GM21423 (cell line): Measurements from ENCODE around the gene PRRT1B.
"Not testable (repeated sequence)": the region's sequence is repeated elsewhere in the genome, so short reads cannot be mapped to it uniquely, and the experiment has no call there.

Experiments
- ATAC-seq: cut with Tn5 transposase; IDR thresholded peaks from one replicate; pipeline ENCODE4 v1.9.1; 2021; ENCODE audit warnings: mild to moderate bottlenecking, moderate library complexity; ENCODE audit not compliant: unreplicated experiment

Gene PRRT1B

DNA sequence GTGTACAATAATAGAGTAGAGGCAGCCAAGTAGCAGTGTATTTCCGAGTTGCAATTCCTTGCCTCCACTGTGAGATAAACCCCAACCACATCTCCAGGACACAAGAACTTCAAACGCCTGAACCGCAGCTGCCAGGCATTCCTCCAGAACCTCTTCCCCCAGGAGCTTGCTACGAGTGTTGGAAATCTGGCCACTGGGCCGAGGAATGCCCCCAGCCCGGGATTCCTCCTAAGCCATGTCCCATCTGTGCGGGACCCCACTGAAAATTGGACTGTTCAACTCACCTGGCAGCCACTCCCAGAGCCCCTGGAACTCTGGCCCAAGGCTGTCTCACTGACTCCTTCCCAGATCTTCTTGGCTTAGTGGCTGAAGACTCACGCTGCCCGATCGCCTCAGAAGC lies 3.9 kb downstream of the PRRT1B start:
- ATAC-seq = not testable (repeated sequence)

DNA sequence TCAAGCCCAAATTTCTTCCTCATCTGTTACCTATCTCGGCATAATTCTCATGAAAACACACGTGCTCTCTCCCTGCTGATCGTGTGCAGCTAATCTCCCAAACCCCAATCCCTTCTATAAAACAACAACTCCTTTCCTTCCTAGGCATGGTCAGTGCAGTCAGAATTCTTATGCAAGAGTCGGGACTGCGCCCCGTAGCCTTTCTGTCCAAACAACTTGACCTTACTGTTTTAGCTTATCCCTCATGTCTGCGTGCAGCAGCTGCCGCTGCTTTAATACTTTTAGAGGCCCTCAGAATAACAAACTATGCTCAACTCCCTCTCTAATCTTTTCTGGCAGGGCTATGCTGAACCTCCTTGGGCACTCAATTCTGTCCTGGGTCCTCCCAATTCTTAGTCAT lies 5.1 kb downstream of the PRRT1B start:
- not testable (repeated sequence) for ATAC-seq

DNA sequence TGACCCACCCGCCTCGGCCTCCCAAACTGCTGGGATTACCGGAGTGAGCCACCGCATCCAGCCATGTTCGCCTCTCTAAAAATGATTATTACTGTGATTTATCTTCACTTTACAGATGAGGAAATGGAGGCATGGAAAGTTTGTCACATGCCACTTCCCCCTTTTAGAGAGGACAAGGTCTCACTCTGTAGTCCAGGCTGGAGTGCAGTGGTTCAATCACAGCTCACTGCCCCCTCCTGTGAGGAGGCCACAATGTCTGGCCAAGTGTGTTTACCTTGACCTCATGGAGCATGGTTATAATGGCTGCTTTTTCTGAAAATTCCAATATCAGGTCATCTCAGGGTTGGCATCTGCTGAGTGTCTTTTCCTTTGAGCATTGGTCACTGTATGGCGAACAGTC lies 6.7 kb downstream of the PRRT1B start:
- ATAC-seq = no peak

DNA sequence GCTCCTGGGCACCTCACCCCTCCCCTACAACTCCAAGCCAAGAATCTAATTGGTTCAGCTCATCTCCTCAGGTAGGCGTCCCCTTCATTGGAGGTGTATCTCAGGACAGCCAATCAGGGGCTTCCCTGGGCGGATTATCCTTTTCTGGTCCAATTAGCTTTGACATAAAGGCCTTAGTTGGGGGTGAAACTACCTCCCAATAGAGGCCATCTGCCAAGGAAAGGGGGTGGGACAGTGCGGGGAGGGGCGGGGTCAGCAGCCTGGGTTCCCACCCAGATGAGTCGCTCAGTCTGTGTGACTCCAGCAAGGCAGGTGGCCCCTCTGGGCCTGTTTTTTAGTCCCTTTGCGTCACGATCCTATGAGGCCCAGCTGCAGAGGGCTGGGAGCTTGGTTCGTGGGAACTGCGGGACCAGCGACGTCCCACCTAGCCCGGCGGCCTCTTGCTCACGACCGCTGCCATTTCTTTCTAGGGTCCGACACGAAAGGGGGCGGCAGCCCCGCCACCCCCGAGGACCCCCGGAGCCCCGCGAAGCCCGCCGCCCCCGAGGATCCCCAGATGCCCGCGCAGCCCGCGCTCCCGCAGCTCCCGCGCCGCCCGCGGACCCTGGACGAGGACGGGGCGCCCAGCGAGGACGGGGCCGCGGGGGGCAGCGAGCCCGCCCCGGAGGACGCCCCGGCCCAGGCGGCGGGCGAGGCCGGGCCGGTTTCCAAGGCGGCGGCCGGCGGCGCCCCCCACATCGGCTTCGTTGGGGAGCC lies 8.9 kb downstream of the PRRT1B start:
- ATAC-seq = no peak

DNA sequence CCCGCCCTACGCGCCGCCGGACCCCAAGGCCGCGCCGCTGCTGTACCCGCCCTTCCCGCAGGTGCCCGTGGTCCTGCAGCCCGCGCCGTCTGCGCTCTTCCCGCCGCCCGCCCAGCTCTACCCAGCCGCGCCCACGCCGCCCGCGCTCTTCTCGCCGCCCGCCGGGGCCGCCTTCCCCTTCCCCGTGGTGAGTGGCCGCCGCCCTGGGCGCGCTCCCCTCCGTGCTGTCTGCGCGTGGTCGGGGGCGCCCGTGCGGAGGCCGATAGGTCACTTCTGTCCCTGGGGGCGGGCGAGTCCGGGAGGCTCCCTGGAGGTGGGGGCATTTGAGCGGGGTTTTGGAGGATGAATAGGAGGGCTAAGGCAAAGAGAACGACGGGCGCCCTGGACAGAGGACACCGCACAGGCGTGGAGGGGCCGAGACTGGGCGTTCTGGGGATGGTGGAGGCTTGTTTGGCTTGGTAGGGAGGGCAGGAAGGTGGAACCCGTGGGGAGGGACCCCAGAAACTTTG lies 9.6 kb downstream of the PRRT1B start:
- no peak for ATAC-seq

- ATAC-seq = no peak
Measured at GRCh38 chr9:131555841-131556673, 10.7 kb downstream of the PRRT1B start.

- no peak for ATAC-seq
Measured at GRCh38 chr9:131557855-131558548, 12.7 kb downstream of the PRRT1B start.

GRCh38 chr9:131559421-131560000 lies 14.2 kb downstream of the PRRT1B start:
- no peak for ATAC-seq

- no peak for ATAC-seq
Measured at GRCh38 chr9:131562032-131562959, 17.0 kb downstream of the PRRT1B start.

GRCh38 chr9:131565369-131565768 lies 20.0 kb downstream of the PRRT1B start:
- ATAC-seq = no peak

DNA sequence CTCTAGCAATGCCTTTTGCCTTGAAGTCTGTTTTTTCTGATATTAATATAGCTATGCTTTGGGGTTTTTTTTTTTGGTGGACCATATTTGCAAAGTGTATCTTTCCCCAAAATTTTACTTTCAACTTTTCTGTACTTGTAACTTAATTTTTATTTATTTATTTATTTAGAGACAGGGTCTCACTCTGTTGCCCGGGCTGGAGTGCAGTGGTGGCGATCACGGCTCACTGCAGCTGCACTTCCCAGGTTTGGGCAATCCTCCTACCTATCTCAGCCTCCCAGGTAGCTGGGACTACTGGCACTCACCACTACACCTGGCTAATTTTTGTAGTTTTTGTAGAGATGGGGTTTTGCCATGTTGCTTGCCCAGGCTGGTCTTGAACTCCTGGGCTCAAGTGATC lies 20.8 kb downstream of the PRRT1B start:
- no peak for ATAC-seq

DNA sequence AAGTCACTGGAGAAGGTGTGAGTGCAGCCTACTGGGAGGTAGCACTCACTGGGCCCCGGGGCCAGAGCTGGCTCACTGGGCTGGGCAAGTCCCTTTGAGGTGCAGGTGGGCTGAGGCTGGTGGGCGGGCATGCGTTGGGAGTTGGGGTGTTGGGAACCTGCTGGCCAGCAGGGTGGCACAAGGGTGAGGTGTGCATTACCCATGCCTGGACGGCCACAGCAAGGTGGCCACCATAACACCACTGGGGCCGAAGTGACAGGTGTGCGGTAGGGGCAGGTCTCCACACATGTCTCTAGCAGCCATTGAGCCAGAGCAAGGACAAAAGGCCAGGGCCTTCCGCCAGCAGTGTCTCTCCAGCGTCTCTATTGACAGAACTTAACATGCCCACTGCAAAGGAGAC lies 22.6 kb downstream of the PRRT1B start:
- ATAC-seq = no peak

GRCh38 chr9:131574730-131575640 lies 29.7 kb downstream of the PRRT1B start:
- ATAC-seq = no peak

- no peak for ATAC-seq
Measured at GRCh38 chr9:131575946-131576853, 30.9 kb downstream of the PRRT1B start.

DNA sequence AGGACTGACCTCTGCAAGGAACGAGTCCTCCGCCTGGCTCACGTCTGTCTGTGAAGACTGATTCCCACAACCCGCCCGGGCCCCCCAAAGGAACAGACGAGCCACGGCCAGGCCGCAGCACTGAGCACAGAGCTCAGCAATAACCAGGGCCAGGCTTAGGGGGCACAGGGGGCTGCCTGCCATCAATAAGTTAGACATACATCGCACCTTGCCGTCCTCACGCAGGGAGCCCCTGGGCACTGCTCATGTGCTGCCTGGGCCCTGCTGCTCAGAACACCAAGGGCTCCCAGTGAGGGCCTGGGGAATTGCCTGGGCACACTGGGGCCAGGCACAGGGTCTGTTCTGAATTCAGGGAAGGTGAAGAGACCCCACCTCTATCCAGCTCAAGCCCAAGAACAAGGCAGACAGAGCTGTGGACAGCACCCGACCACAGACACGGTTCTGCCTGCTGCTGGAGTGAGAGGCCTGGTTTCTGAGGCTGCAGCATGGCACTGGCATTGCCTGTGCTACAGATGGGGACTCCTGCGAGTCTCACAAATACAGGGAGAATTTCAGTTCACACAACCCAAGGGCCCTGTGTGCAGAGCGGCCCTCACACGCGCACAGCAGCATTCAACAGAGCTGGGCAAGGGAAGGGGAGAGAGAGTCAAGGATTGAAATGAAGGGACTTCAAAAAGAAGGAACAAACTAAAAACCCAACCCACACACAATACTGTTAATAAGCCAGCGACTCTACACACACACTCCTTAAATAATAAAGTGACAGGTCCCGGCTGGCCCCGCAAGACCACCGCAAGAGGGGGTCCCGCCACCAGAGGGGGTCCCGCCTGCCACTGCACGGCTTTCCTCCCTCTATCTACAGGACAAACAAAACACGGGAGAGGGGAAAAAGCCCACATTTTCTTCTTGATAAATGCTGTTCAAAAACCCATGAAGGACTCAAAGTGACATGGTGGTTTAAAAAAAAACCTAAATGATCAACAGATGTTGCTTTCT lies 32.0 kb downstream of the PRRT1B start:
- no peak for ATAC-seq

DNA sequence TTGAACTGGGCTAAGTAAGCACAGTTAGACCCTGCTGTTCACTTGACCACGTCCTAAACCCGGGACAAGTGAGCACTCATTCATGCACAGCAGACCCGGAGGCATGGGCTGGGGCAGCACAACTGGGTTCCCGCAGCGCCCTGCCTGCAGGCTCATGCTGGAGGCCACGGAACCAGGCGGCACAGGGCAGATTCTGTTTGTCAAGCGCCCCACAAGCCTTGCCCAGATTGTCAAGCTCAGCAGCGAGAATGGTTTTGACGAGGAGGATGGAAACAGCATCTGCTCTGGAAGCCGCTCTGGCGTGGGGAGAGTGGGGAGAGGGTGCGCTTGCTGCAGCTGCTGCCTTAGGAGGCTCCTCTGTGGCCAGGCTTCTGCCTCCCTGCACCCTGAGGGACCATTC lies 32.7 kb downstream of the PRRT1B start:
- ATAC-seq = no peak
